ENCODE data around the gene NEK8. TPM values are rescaled to one million over a fixed set of nuclear protein-coding genes. Genes with fewer than 3 reads are reported as not detected.
A peak's percentile ranks its signal among the peaks of the same experiment; 100 is the strongest.

NEK8 gene
- total and polyA plus RNA-seq, 9 of the 15 experiments (the other 6 are each of a cell fraction or from before 2014, with no cell fraction given), result 0.98 to 16.6 (median 4.6) TPM

- TF ChIP-seq TSC22D4 (tag; IDR thresholded peaks at IDR 0.05), result no peak
- TF ChIP-seq CTCF (IDR thresholded peaks at IDR 0.05 in 2 of 3, conservative IDR thresholded peaks at IDR 0.05 in 1 of 3; ENCODE audit: insufficient read depth in 2 of 3, low read depth in 1 of 3, low read length in 3 of 3), result peak; percentile 15 to 56 (median 35); a peak in 3 of 6 replicates
- TF ChIP-seq HBP1 (CRISPR knock-in tag; IDR thresholded peaks at IDR 0.05), result no peak
Measured at GRCh38 chr17:28684963-28685362, 43.6 kb upstream of the NEK8 start (continued).

GRCh38 chr17:28685366-28685765 lies 43.2 kb upstream of the NEK8 start:
- Histone ChIP-seq H3K9me3 (replicated peaks; ENCODE audit: control insufficient read depth, insufficient read depth, low read depth, low read length) (no peaks in the 10 kb centered on the region), H3K4me3 (no peak overlapping the region), H3K36me3 (ENCODE audit: control insufficient read depth, insufficient read depth, low read length) (peaks cover 97% of the 10 kb centered on the region), H3K27ac (ENCODE audit: extremely low read depth, low read depth, low read length) (no peak overlapping the region), H3K79me2 (ENCODE audit: control insufficient read depth, insufficient read depth, low read length) (no peaks in the 10 kb centered on the region), H3K4me2 (ENCODE audit: insufficient read depth, low read length) (no peak overlapping the region), H3K27me3 (ENCODE audit: control insufficient read depth in 2 of 2, insufficient read depth in 2 of 2, low read length in 2 of 2) (no peaks in the 10 kb centered on the region), H4K20me1 (replicated peaks; ENCODE audit: control insufficient read depth, insufficient read depth, low read length) (no peaks in the 10 kb centered on the region), H2AFZ (ENCODE audit: low read depth, low read length) (no peak overlapping the region), H3K4me1 (replicated peaks in 1 of 2; ENCODE audit: control insufficient read depth in 2 of 2, insufficient read depth in 2 of 2, low read length in 2 of 2) (no peaks in the 10 kb centered on the region), H3K9me1 (ENCODE audit: control insufficient read depth, insufficient read depth, low read length) (no peaks in the 10 kb centered on the region), H3K9ac (ENCODE audit: insufficient read depth in 1 of 2, low read depth in 2 of 2, low read length in 2 of 2) (no peak overlapping the region)
- CTCF ChIA-PET (ENCODE audit: low intra/inter-chr PET ratio), result interaction anchor here (0.6 kb wide), 2 partner anchors 14 to 427 kb away, joined by 3 to 4 read pairs; no protein-coding TSS in a partner anchor
- 92% methylated on average over 5 of the region's 5 CpGs for WGBS (ENCODE audit: insufficient coverage, low coverage, missing lambda C conversion rate)
- FAIRE-seq, result no peak
- TF ChIP-seq ZC3H8 (IDR thresholded peaks at IDR 0.05), result no peak
- TF ChIP-seq KDM2B (CRISPR knock-in tag; IDR thresholded peaks at IDR 0.05), result no peak
- TF ChIP-seq ZNF764 (CRISPR knock-in tag; IDR thresholded peaks at IDR 0.05; ENCODE audit: low read depth), result no peak
- no peak for TF ChIP-seq XRCC5 (IDR thresholded peaks at IDR 0.05; ENCODE audit: low read depth, low read length)
- no peak for TF ChIP-seq TAF7 (tag; IDR thresholded peaks at IDR 0.05)
- in situ Hi-C loops (cut with MboI), result no loop called here
- intact Hi-C loops (cut with micrococcal nuclease), result no loop called here
- POLR2A ChIA-PET, result interaction anchor here (0.6 to 0.9 kb wide), 2 partner anchors 9 to 58 kb away, joined by 3 read pairs; no protein-coding TSS in a partner anchor
- DNase-seq (ENCODE audit: extremely low read depth in 1 of 4, low spot score in 3 of 4), result no peak
- no peak for ATAC-seq
- BruUV-seq (replicated peaks), result no TSS peak

All from K562 (cell line).